H1 (cell line): ENCODE results near the gene NPR1.

Experiments used
- ASH2L ChIP-seq: fragments of 200-600, 300-600 bp; sonication (generic); IDR thresholded peaks from one replicate; pipeline ENCODE4 v1.7.1; 2017; ENCODE audit warnings: low read length
- ATF3 ChIP-seq: IDR thresholded peaks from 2 replicates; pipeline ENCODE4 v1.6.1; 2011; ENCODE audit warnings: low read depth, mild to moderate bottlenecking, low read length; ENCODE audit not compliant: insufficient read depth
- CTCF ChIP-seq, 3 experiments: IDR thresholded peaks; 1 replicate in 2 of 3; 2 replicates in 1 of 3; pipeline versions ENCODE4 v1.5.1 to v1.6.1; 2011; ENCODE audit warnings: low read length in 3 of 3, mild to moderate bottlenecking in 3 of 3, inconsistent platforms in 2 of 3, low read depth in 1 of 3, moderate library complexity in 1 of 3; ENCODE audit not compliant: insufficient read depth in 1 of 3; ENCODE audit errors: control extremely low read depth in 1 of 3
- MAX ChIP-seq: IDR thresholded peaks from 2 replicates; pipeline ENCODE4 v1.6.1; 2012; ENCODE audit warnings: inconsistent platforms
- PHF8 ChIP-seq: fragments of 200-600 bp; sonication (generic); conservative IDR thresholded peaks from 2 replicates; pipeline ENCODE4 v1.7.1; 2012; ENCODE audit warnings: low read depth, mild to moderate bottlenecking, inconsistent platforms, low read length, moderate library complexity
- SAP30 ChIP-seq: fragments of 300-600 bp; sonication (generic); IDR thresholded peaks from 2 replicates; pipeline ENCODE4 v1.7.1; 2012; ENCODE audit warnings: low read length, moderate library complexity, mild to moderate bottlenecking, inconsistent platforms; ENCODE audit not compliant: insufficient read depth, insufficient replicate concordance
- SP2 ChIP-seq: IDR thresholded peaks from 2 replicates; pipeline ENCODE4 v1.6.1; 2012; ENCODE audit warnings: mild to moderate bottlenecking, low read length, inconsistent platforms
- YY1 ChIP-seq: IDR thresholded peaks from 2 replicates; pipeline ENCODE4 v1.6.1; 2011; ENCODE audit warnings: low read depth, mild to moderate bottlenecking, low read length

- TF ChIP-seq YY1 (no peak), PHF8 (no peak), MAX (no peak), SP2 (no peak), SAP30 (no peak), CTCF (IDR thresholded peaks at IDR 0.05; ENCODE audit: control extremely low read depth in 1 of 3, insufficient read depth in 1 of 3, low read depth in 1 of 3, low read length in 3 of 3) (no peak), ATF3 (no peak), ASH2L (no peak)
Measured at GRCh38 chr1:153636312-153636711, 42.2 kb upstream of the NPR1 start.
